Thyroid gland (tissue), 4 donors: ENCODE results near the gene SPAG5. TPM values are rescaled to one million over a fixed set of nuclear protein-coding genes. Genes with fewer than 3 reads are reported as not detected.
A peak's percentile ranks its signal among the peaks of the same experiment; 100 is the strongest.

Experiments used
- DNase-seq, 2 donors: peaks; one replicate each; pipeline ENCODE4 v3.0.0-alpha.2; 2019
- H3K27ac ChIP-seq, 3 donors: fragments of 200-600 bp; sonication (generic); 1 replicate in 2 of 3; 2 replicates in 1 of 3; pipeline ENCODE4 v1.5.1; 2016 to 2019; ENCODE audit warnings: mild to moderate bottlenecking in 1 of 3, moderate library complexity in 1 of 3
- H3K27me3 ChIP-seq: fragments of 200-600 bp; sonication (generic); one replicate; pipeline ENCODE4 v1.5.1; 2019
- H3K36me3 ChIP-seq, 2 donors: fragments of 200-600 bp; sonication (generic); one replicate each; pipeline ENCODE4 v1.5.1; 2016 to 2019
- H3K4me1 ChIP-seq, 2 donors: fragments of 200-600 bp; sonication (generic); one replicate each; pipeline ENCODE4 v1.5.1; 2017 to 2019
- H3K4me3 ChIP-seq, 3 donors: fragments of 200-600 bp; sonication (generic); replicated peaks in 1 of 3; 1 replicate in 2 of 3; 2 replicates in 1 of 3; pipeline ENCODE4 v1.5.1; 2016; ENCODE audit warnings: mild to moderate bottlenecking in 1 of 3
- H3K9me3 ChIP-seq: fragments of 200-600 bp; sonication (generic); one replicate; pipeline ENCODE4 v1.5.1; 2017
- CTCF ChIP-seq, 6 experiments: fragments of 200-600 bp in 3 of 6; fragments of 450-650 bp in 3 of 6; sonication (generic) in 3 of 6; IDR thresholded peaks; one replicate each; pipeline ENCODE4 v1.5.1; 2016 to 2019; ENCODE audit warnings: antibody characterized with exemption in 6 of 6, mild to moderate bottlenecking in 2 of 6, inconsistent platforms in 1 of 6, moderate library complexity in 1 of 6
- POLR2A ChIP-seq, 2 donors: fragments of 450-650 bp; IDR thresholded peaks; one replicate each; pipeline ENCODE4 v1.6.1; 2017; ENCODE audit warnings: antibody characterized with exemption in 2 of 2, mild to moderate bottlenecking in 2 of 2, moderate library complexity in 1 of 2
- WGBS, 2 donors: methylation state at CpG; one replicate each; pipeline ENCODE4 v1.1.5; 2017; 5-methylcytosine and 5-hydroxymethylcytosine counted together
- intact Hi-C: fragments of 100-400 bp; cut with DNase I; formaldehyde crosslinking; loops from one replicate; pipeline ENCODE4 v1.15.1; 2023
- total RNA-seq, 4 donors: library from RNA; depleted of rRNA; stranded (reverse); fragments of >200 nt; gene quantifications; one replicate each; pipeline ENCODE4 v1.2.3, GENCODE V29; 2016

The SPAG5 gene
- total RNA-seq, 4 donors from 2014 or later = 4.4 to 27.0 (median 9.9) TPM

GRCh38 chr17:28530926-28531325 is 67.9 kb downstream of the SPAG5 start:
- TF ChIP-seq CTCF (IDR thresholded peaks at IDR 0.05) (no peak), POLR2A (IDR thresholded peaks at IDR 0.05) (no peak)
- H3K4me1 ChIP-seq = peaks cover 8 to 26% of the 10 kb centered on the region in 2 donors
- no peaks in the 10 kb centered on the region for H3K27me3 ChIP-seq
- intact Hi-C loops = no loop called here
- no peaks in the 10 kb centered on the region for H3K9me3 ChIP-seq
- DNase-seq = no peak
- H3K4me3 ChIP-seq = no peak overlapping the region
- no peaks in the 10 kb centered on the region for H3K36me3 ChIP-seq
- WGBS, 2 donors = 74 to 76% methylated on average over 7 of the region's 7 CpGs
- H3K27ac ChIP-seq = no peak overlapping the region

GRCh38 chr17:28530250-28530649 is 68.6 kb downstream of the SPAG5 start:
- 86 to 91% methylated on average over 4 of the region's 4 CpGs for WGBS, 2 donors
- Histone ChIP-seq H3K27ac (no peak overlapping the region), H3K9me3 (no peaks in the 10 kb centered on the region), H3K4me3 (no peak overlapping the region), H3K27me3 (no peaks in the 10 kb centered on the region), H3K36me3 (no peaks in the 10 kb centered on the region), H3K4me1 (peaks cover 15 to 33% of the 10 kb centered on the region in 2 donors)
- intact Hi-C loops = no loop called here
- DNase-seq = no peak
- no peak for TF ChIP-seq POLR2A (IDR thresholded peaks at IDR 0.05)
- no peak for TF ChIP-seq CTCF (IDR thresholded peaks at IDR 0.05)

- no peaks in the 10 kb centered on the region for H3K9me3 ChIP-seq
- TF ChIP-seq CTCF (IDR thresholded peaks at IDR 0.05) (no peak), POLR2A (IDR thresholded peaks at IDR 0.05) (no peak)
- WGBS, 2 donors = 97 to 100% methylated on average over 3 of the region's 3 CpGs
- H3K27ac ChIP-seq = no peak overlapping the region
- peaks cover 25 to 44% of the 10 kb centered on the region in 2 donors for H3K4me1 ChIP-seq
- DNase-seq = no peak
- H3K4me3 ChIP-seq = no peak overlapping the region
- no peaks in the 10 kb centered on the region for H3K27me3 ChIP-seq
- H3K36me3 ChIP-seq = no peaks in the 10 kb centered on the region
- intact Hi-C loops = no loop called here
Observed at GRCh38 chr17:28529013-28529400, 69.8 kb downstream of the SPAG5 start.

- no peak overlapping the region for H3K4me3 ChIP-seq
- no peak for TF ChIP-seq POLR2A (IDR thresholded peaks at IDR 0.05)
- TF ChIP-seq CTCF (IDR thresholded peaks at IDR 0.05) = no peak
- H3K9me3 ChIP-seq = no peaks in the 10 kb centered on the region
- H3K27ac ChIP-seq = no peak overlapping the region
- H3K27me3 ChIP-seq = no peaks in the 10 kb centered on the region
- DNase-seq = no peak
- 81 to 87% methylated on average over 4 to 9 of the region's 9 CpGs for WGBS, 2 donors
- intact Hi-C loops = no loop called here
- peaks cover 25 to 49% of the 10 kb centered on the region in 2 donors for H3K4me1 ChIP-seq
- H3K36me3 ChIP-seq = no peaks in the 10 kb centered on the region
Observed at GRCh38 chr17:28528327-28529012, 70.4 kb downstream of the SPAG5 start.

- H3K27ac ChIP-seq = peak overlapping the region in 2 of 3 donors; percentile 33 to 53
- no peaks in the 10 kb centered on the region for H3K36me3 ChIP-seq
- H3K9me3 ChIP-seq = no peaks in the 10 kb centered on the region
- H3K4me3 ChIP-seq = no peak overlapping the region
- no peak for TF ChIP-seq POLR2A (IDR thresholded peaks at IDR 0.05)
- no peak for TF ChIP-seq CTCF (IDR thresholded peaks at IDR 0.05)
- DNase-seq = peak; percentile 66 to 81
- WGBS, 2 donors = 43 to 44% methylated on average over 2 of the region's 2 CpGs
- intact Hi-C loops = no loop called here
- no peaks in the 10 kb centered on the region for H3K27me3 ChIP-seq
- peaks cover 30 to 52% of the 10 kb centered on the region in 2 donors for H3K4me1 ChIP-seq
Observed at GRCh38 chr17:28527859-28528258, 71.0 kb downstream of the SPAG5 start.

Other genes starting within 250 kb of the SPAG5 start
- 100 to 1,000 TPM in 2 of 4 donors, 10 to 100 TPM in 2; 55.4 to 102 (median 91.7) TPM for gene POLDIP2, start 241.5 kb downstream of the SPAG5 start, total RNA-seq
- not detected for gene SEBOX, start 233.8 kb downstream of the SPAG5 start, total RNA-seq
- gene VTN, start 228.7 kb downstream of the SPAG5 start, total RNA-seq = under 1 TPM in 2 of 4 donors, not detected in 2; 0.33 to 0.39 TPM
- gene SARM1, start 227.3 kb downstream of the SPAG5 start, total RNA-seq = 10 to 100 TPM; 10.3 to 20.2 (median 16.3) TPM
- gene SLC46A1, start 192.8 kb downstream of the SPAG5 start, total RNA-seq = 10 to 100 TPM; 10.8 to 15.6 (median 13.4) TPM
- gene SLC13A2, start 125.4 kb downstream of the SPAG5 start, total RNA-seq = not detected
- gene FOXN1, start 92.7 kb downstream of the SPAG5 start, total RNA-seq = under 1 TPM in 1 of 4 donors, not detected in 3; 0.34 TPM
- 10 to 100 TPM; 29.8 to 43.9 (median 36.0) TPM for gene UNC119, start 46.4 kb downstream of the SPAG5 start, total RNA-seq
- 100 to 1,000 TPM in 1 of 4 donors, 10 to 100 TPM in 3; 37.2 to 111 (median 74.7) TPM for gene PIGS, start 27.5 kb downstream of the SPAG5 start, total RNA-seq
- 10 to 100 TPM in 1 of 4 donors, 1 to 10 TPM in 3; 6.0 to 13.1 (median 8.7) TPM for gene ALDOC, start 22.1 kb downstream of the SPAG5 start, total RNA-seq
- gene RSKR, start 15.2 kb upstream of the SPAG5 start, total RNA-seq = 10 to 100 TPM in 1 of 4 donors, 1 to 10 TPM in 3; 4.2 to 13.1 (median 9.5) TPM
- 100 to 1,000 TPM in 3 of 4 donors, 10 to 100 TPM in 1; 96.5 to 153 (median 129) TPM for gene BLTP2, start 46.1 kb upstream of the SPAG5 start, total RNA-seq
- 10 to 100 TPM; 28.9 to 74.6 (median 48.6) TPM for gene SDF2, start 62.9 kb upstream of the SPAG5 start, total RNA-seq
- gene SUPT6H, start 63.2 kb upstream of the SPAG5 start, total RNA-seq = 100 to 1,000 TPM in 1 of 4 donors, 10 to 100 TPM in 3; 49.2 to 117 (median 61.6) TPM
- 1 to 10 TPM in 2 of 4 donors, under 1 TPM in 1, not detected in 1; 0.46 to 4.3 (median 1.1) TPM for gene PROCA1, start 112.9 kb upstream of the SPAG5 start, total RNA-seq
- gene RAB34, start 118.8 kb upstream of the SPAG5 start, total RNA-seq = 100 to 1,000 TPM; 136 to 186 (median 159) TPM
- gene RPL23A, start 121.0 kb upstream of the SPAG5 start, total RNA-seq = 100 to 1,000 TPM; 181 to 750 (median 443) TPM
- gene TLCD1, start 127.2 kb upstream of the SPAG5 start, total RNA-seq = 10 to 100 TPM in 1 of 4 donors, 1 to 10 TPM in 3; 1.6 to 21.4 (median 5.1) TPM
- 10 to 100 TPM in 1 of 4 donors, 1 to 10 TPM in 3; 3.9 to 14.0 (median 8.1) TPM for gene NEK8, start 129.8 kb upstream of the SPAG5 start, total RNA-seq
- gene TRAF4, start 145.0 kb upstream of the SPAG5 start, total RNA-seq = 10 to 100 TPM; 33.3 to 64.3 (median 44.3) TPM
- 10 to 100 TPM; 14.1 to 22.6 (median 15.8) TPM for gene FAM222B, start 243.8 kb upstream of the SPAG5 start, total RNA-seq